NB4 (cell line): Measurements from ENCODE around the gene CFAP221.

Experiments used
- CTCF ChIP-seq: IDR thresholded peaks from one replicate; pipeline ENCODE4 v1.5.1; 2012; ENCODE audit warnings: low read depth, low read length
- MAX ChIP-seq: IDR thresholded peaks from 2 replicates; pipeline ENCODE4 v1.6.1; 2011; ENCODE audit warnings: low read depth, low read length
- POLR2A ChIP-seq: IDR thresholded peaks from 2 replicates; pipeline ENCODE4 v1.6.1; 2011; ENCODE audit warnings: mild to moderate bottlenecking; ENCODE audit not compliant: insufficient read length; ENCODE audit errors: extremely low read depth

- no peak for TF ChIP-seq CTCF
- no peak for TF ChIP-seq POLR2A
- no peak for TF ChIP-seq MAX
Measured at GRCh38 chr2:119671016-119671415, 126.8 kb downstream of the CFAP221 start.
